Naive thymus-derived CD8-positive, alpha-beta T cell (primary cell): Measurements from ENCODE around the gene CCL3. TPM values are rescaled to one million over a fixed set of nuclear protein-coding genes. Genes with fewer than 3 reads are reported as not detected.
A peak's percentile ranks its signal among the peaks of the same experiment; 100 is the strongest.

ENCODE experiments used
- ATAC-seq, 2 donors: fragments of 150-1000 bp; cut with Tn5 transposase in 1 of 2; sonication (Bioruptor Pico), chemical (Tn5 transposase) in 1 of 2; 1 replicate in 1 of 2; 2 replicates in 1 of 2; pipeline ENCODE4 v1.10.0; 2021; ENCODE audit warnings: mild to moderate bottlenecking in 2 of 2, moderate library complexity in 2 of 2
- POLR2A ChIA-PET: fragments of 350-600 bp; sonication (Branson Sonifier 250); formaldehyde crosslinking; loops from one replicate; lab custom pipeline; 2021; ENCODE audit warnings: antibody characterized with exemption; lab: Charles Lee
- DNase-seq, 10 donors: peaks; one replicate each; pipeline versions ENCODE4 v3.0.0 to v3.0.0-alpha.2; 2020 to 2022
- H3K27ac Mint-ChIP-seq, 10 donors: one replicate each; pipeline ENCODE4 v1.8.0; 2020 to 2022; ENCODE audit warnings: mild to moderate bottlenecking in 10 of 10, mixed read lengths in 10 of 10, moderate library complexity in 4 of 10, inconsistent platforms in 1 of 10
- H3K27me3 Mint-ChIP-seq, 5 donors: one replicate each; pipeline ENCODE4 v1.8.0; 2021 to 2022; ENCODE audit warnings: mixed read lengths in 5 of 5
- H3K36me3 Mint-ChIP-seq, 3 donors: one replicate each; pipeline ENCODE4 v1.8.0; 2020 to 2022; ENCODE audit warnings: mixed read lengths in 3 of 3, mild to moderate bottlenecking in 2 of 3, inconsistent platforms in 1 of 3
- H3K4me1 Mint-ChIP-seq, 4 donors: one replicate each; pipeline ENCODE4 v1.8.0; 2021 to 2022; ENCODE audit warnings: mixed read lengths in 4 of 4
- H3K4me3 Mint-ChIP-seq, 10 donors: one replicate each; pipeline ENCODE4 v1.8.0; 2020 to 2022; ENCODE audit warnings: mild to moderate bottlenecking in 10 of 10, mixed read lengths in 10 of 10, moderate library complexity in 6 of 10, inconsistent platforms in 1 of 10
- H3K9me3 Mint-ChIP-seq, 9 donors: one replicate each; pipeline ENCODE4 v1.8.0; 2020 to 2022; ENCODE audit warnings: mixed read lengths in 9 of 9, mild to moderate bottlenecking in 3 of 9, inconsistent platforms in 1 of 9, moderate library complexity in 1 of 9
- polyA plus RNA-seq, 3 donors: library from polyadenylated mRNA; unstranded; fragments of 300-500 nt; fragmentation: Illumina TruSeq; gene quantifications; one replicate each; pipeline ENCODE4 v1.2.3, GENCODE V29; 2021
- total RNA-seq, 8 experiments: library from RNA in 2 of 8; stranded (reverse) in 2 of 8; gene quantifications; one replicate each; pipeline ENCODE4 v1.2.3 and lab custom pipeline; 2021 to 2026

CCL3 gene
- total RNA-seq, result 1 to 10 TPM; 1.6 to 2.6 TPM
- polyA plus RNA-seq, result 10 to 100 TPM in 1 of 3 donors, not detected in 2; 10.9 TPM
- total RNA-seq (lab: John Stamatoyannopoulos, UW), result 0 to 1.2 (median 0.47) reads per million in 6 experiments

DNA sequence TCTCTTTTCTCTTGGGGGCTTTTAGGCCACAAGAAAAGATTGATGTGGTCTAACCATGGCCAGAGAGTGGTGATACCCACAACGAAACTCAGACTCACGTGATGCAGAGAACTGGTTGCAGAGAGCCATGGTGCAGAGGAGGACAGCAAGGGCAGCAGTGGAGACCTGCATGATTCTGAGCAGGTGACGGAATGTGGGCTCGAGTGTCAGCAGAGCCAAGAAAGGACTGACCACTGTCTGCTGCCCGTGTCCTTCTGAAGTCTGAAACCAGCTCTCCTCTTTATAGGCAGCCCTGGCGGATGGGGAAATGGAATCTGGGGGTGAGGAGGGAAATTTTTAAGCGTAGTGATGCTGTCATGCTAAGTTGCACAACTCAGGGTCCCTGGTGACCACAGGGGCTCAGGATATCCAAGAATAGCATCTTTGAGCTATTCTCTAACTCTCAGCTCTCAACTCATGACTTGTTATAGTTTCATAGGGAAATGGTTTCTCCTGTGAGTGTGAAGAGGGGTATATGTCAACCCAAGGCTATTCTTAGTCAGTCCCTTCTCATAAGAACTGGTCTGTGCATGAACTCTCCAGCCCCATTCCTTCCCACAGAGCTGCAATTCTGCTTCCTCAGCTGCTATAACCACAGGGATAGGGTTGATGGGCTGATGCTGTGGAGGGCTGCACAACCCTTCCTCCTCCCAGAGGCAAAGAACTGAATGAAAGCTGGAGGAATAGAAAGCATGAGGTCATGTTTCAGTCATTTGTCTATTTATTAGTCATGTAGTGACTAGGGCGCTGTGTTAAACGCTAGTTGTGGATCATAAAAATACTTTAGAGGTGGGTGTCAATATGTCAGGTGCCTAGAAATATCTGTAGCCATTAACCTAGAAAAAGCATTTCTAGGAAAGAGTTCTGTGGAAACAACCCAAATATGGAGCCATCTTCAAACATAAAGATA is at the start of gene CCL3:
Gene CCL3 (minus strand): TSS at position 256 of the 949 bp plus-strand sequence. CDS start 85 bp downstream, at position 171.
- DNase-seq (no peak), ATAC-seq (no peak)
- POLR2A ChIA-PET, result no interaction called here
- H3K27me3 Mint-ChIP-seq, result peaks cover 8 to 37% (median 29%) of the 10 kb centered on the region in 5 donors
- peak within 1 kb of the TSS in 2 of 10 donors; percentile 61 to 82 for H3K4me3 Mint-ChIP-seq
- peaks cover 4 to 72% (median 8%) of the 10 kb centered on the region in 4 donors for H3K4me1 Mint-ChIP-seq
- H3K9me3 Mint-ChIP-seq, result peaks cover 0 to 3% (median 0%) of the 10 kb centered on the region in 9 donors
- no peaks in the 10 kb centered on the region for H3K36me3 Mint-ChIP-seq
- peak within 1 kb of the TSS in 3 of 10 donors; percentile 63 to 91 (median 82) for H3K27ac Mint-ChIP-seq

DNA sequence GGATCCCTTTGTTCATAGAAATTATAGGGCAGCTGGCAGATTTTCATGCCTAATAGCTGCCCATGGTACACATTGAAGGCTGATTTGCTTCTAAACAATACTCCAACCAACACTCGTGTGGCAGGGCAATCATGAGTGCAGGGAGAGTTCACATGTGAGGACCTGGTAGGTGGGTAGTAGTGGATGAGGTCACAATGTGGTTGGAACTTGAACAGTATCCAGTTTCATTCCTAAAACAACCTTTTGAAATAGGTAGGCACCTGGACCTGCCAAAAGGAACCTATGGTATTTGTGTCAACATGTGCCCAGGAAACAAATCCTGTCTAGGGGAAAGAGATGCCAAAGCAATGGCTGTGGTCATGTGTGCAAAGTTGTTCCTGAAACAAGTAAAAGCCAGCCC is 46.5 kb upstream of the CCL3 start:
- no peak for ATAC-seq
- no peak overlapping the region for H3K4me3 Mint-ChIP-seq
- H3K4me1 Mint-ChIP-seq, result peaks cover 0 to 32% (median 0%) of the 10 kb centered on the region in 4 donors
- H3K27me3 Mint-ChIP-seq, result peaks cover 7 to 15% (median 12%) of the 10 kb centered on the region in 5 donors
- peaks cover 0 to 2% (median 0%) of the 10 kb centered on the region in 9 donors for H3K9me3 Mint-ChIP-seq
- no peaks in the 10 kb centered on the region for H3K36me3 Mint-ChIP-seq
- POLR2A ChIA-PET, result no interaction called here
- no peak overlapping the region for H3K27ac Mint-ChIP-seq
- no peak for DNase-seq

DNA sequence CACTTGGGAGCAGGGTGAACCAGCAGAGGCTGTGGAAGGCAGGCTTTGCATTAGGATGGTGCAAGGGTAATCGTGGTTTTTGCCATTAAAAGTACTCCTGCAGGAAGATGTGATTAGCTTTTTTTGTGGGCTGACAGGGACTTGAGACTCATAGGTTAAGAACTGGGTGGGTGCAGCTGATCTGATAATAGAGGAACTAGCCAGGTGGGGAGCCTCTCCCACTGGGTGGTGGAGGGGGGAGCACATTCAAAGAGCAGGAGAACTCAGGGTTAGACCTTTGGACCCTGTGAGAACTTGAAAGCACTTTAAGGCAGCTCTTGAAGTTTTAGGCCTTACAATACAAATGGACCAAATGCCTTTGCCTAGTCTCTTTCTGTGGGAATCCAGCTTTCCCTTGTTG is 46.1 kb upstream of the CCL3 start:
- POLR2A ChIA-PET, result no interaction called here
- peaks cover 0 to 2% (median 0%) of the 10 kb centered on the region in 9 donors for H3K9me3 Mint-ChIP-seq
- peaks cover 7 to 16% (median 12%) of the 10 kb centered on the region in 5 donors for H3K27me3 Mint-ChIP-seq
- H3K4me3 Mint-ChIP-seq, result no peak overlapping the region
- DNase-seq, result no peak
- H3K4me1 Mint-ChIP-seq, result peaks cover 0 to 34% (median 0%) of the 10 kb centered on the region in 4 donors
- no peak for ATAC-seq
- no peaks in the 10 kb centered on the region for H3K36me3 Mint-ChIP-seq
- H3K27ac Mint-ChIP-seq, result no peak overlapping the region

DNA sequence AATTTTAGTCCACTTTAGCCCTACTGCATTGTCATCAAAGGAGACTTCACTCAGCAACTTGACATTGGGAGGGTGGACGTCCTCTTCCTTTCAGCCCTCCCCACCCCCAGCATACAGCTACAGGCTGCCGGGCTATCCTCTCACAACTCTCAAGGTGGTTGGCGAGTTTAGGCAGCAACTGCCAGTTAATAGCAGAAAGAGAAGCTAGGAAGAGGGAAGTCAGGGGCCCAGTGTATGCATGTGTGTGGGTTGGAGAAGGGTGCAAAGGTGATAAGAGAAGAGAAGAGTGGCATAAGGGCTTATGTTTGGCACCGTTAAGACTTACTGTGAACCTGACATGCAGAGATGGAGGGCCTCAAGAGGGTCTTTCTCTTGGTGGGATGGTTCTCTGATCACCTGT is 45.5 kb upstream of the CCL3 start:
- peaks cover 7 to 16% (median 12%) of the 10 kb centered on the region in 5 donors for H3K27me3 Mint-ChIP-seq
- POLR2A ChIA-PET, result no interaction called here
- no peak overlapping the region for H3K27ac Mint-ChIP-seq
- no peak overlapping the region for H3K4me3 Mint-ChIP-seq
- ATAC-seq (no peak), DNase-seq (no peak)
- H3K36me3 Mint-ChIP-seq, result no peaks in the 10 kb centered on the region
- H3K9me3 Mint-ChIP-seq, result peaks cover 0 to 2% (median 0%) of the 10 kb centered on the region in 9 donors
- H3K4me1 Mint-ChIP-seq, result peaks cover 0 to 36% (median 0%) of the 10 kb centered on the region in 4 donors

DNA sequence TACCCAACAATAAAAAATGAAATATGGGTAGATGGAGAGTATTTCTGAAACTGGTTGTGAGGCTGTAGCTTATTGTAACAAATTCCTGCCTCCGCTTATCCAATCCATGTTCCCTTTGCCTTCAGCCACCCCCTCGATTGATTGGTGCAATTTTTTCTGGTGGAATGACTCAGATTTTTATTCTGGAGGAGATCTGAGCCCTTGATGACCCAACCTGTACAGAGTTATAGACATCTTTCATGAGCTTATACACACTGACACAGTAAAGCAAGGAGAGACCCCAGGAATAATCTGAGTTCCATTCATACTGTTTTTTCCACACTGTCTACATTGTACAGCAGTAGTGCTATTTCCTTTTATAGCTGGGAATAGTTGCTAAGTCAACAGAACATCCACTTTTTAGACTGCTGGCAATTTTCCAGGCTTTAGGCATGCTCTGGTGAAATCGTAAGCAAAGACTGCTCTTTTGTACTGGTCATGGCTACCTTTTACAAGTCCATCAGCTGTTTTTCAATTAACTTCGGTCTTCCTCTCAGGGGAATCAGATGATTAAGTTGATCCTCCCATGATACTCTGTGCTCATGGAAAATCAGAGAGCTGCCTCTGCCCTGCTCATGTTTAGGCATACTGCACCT is 43.8 kb upstream of the CCL3 start:
- Mint-ChIP-seq H3K27me3 (peaks cover 9 to 20% (median 12%) of the 10 kb centered on the region in 5 donors), H3K4me1 (peaks cover 0 to 48% (median 0%) of the 10 kb centered on the region in 4 donors), H3K4me3 (no peak overlapping the region), H3K36me3 (no peaks in the 10 kb centered on the region), H3K9me3 (peaks cover 0 to 2% (median 0%) of the 10 kb centered on the region in 9 donors), H3K27ac (no peak overlapping the region)
- DNase-seq (no peak), ATAC-seq (no peak)
- POLR2A ChIA-PET, result no interaction called here

DNA sequence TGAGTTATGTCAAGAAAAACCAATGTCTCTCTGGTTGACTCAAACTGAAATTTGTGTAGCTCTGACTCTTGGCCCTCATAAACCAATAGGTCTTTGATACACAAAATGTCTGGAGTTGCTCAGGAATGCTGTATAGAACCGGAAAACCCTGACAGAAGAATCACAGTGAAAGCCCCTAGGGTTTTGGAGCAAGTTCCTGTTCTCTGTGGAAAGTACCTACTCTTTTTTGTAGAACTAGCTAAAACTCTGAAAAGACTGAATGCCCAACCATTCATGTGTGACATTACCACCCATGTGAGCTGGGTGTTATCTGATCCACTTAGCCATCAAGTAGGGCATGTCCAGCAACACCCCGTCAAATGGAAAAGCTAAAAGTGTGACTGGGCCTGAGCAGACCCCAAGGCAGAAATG is 42.5 kb upstream of the CCL3 start:
- Mint-ChIP-seq H3K36me3 (no peaks in the 10 kb centered on the region), H3K27ac (no peak overlapping the region), H3K4me1 (peaks cover 0 to 56% (median 2%) of the 10 kb centered on the region in 4 donors), H3K4me3 (no peak overlapping the region), H3K9me3 (peaks cover 0 to 3% (median 0%) of the 10 kb centered on the region in 9 donors), H3K27me3 (peaks cover 3 to 18% (median 10%) of the 10 kb centered on the region in 5 donors)
- POLR2A ChIA-PET, result no interaction called here
- ATAC-seq (no peak), DNase-seq (no peak)

DNA sequence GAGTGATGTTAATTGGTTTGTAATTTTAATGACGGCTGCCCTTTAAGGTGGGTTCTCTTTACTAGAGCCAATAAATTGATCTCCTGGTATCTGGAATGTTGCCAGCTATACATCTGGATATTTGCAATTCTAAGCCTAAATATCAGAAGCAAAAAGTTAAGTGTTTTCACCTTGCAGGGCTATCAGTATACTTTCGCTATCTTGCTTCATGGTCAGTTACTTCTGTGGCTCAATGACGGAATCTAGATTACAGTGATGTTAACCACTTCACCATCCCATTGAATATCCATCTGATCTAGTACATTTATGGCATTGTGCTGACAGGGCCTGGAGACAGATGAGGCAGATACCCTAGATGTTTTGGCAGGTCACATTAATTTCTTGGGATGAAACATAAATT is 42.0 kb upstream of the CCL3 start:
- Mint-ChIP-seq H3K9me3 (peaks cover 0 to 4% (median 0%) of the 10 kb centered on the region in 9 donors), H3K4me3 (no peak overlapping the region), H3K36me3 (no peaks in the 10 kb centered on the region), H3K27ac (no peak overlapping the region), H3K27me3 (peaks cover 0 to 14% (median 9%) of the 10 kb centered on the region in 5 donors), H3K4me1 (peaks cover 0 to 61% (median 4%) of the 10 kb centered on the region in 4 donors)
- POLR2A ChIA-PET, result no interaction called here
- DNase-seq (no peak), ATAC-seq (no peak)

DNA sequence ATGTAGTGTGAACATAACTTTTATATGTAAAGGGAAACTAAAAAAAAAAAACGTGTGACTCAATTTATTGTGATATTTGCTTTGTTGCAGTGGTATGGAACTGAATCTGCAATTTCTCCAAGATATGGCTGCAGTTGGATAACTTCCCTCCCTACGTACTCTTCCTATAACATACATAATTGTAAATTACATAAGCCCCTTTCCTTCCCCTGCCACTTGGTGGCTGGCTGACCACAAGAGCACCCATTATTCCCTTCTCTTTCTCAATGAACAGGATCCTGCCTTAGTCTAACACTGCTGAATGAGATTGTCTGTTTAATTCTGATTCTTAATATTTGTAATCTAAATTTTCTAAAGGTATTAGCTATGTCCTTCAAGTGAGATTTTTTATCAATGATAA is 41.5 kb upstream of the CCL3 start:
- Mint-ChIP-seq H3K9me3 (peaks cover 0 to 9% (median 2%) of the 10 kb centered on the region in 9 donors), H3K27ac (no peak overlapping the region), H3K27me3 (peaks cover 0 to 13% (median 10%) of the 10 kb centered on the region in 5 donors), H3K4me3 (no peak overlapping the region), H3K4me1 (peaks cover 0 to 65% (median 4%) of the 10 kb centered on the region in 4 donors), H3K36me3 (no peaks in the 10 kb centered on the region)
- ATAC-seq (no peak), DNase-seq (no peak)
- POLR2A ChIA-PET, result no interaction called here

DNA sequence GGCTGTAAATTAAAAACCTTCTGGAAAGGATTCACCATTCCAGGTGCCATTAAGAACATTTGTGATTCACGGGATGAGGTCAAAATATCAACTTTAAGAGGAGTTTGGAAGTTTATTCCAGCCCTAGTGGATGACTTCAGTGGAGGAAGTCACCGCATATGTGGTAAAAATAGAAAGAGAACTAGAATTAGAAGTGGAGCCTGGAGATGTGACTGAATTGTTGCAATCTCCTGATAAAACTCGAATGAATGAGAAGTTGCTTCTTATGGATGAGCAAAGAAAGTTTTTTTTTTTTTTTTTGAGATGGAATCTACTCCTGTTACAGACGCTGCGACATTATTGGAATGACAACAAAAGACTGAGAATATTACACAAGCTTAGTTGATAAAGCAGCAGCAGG is 40.4 kb upstream of the CCL3 start:
- POLR2A ChIA-PET, result no interaction called here
- H3K4me3 Mint-ChIP-seq, result no peak overlapping the region
- H3K27me3 Mint-ChIP-seq, result peaks cover 0 to 15% (median 6%) of the 10 kb centered on the region in 5 donors
- H3K27ac Mint-ChIP-seq, result no peak overlapping the region
- no peak for ATAC-seq
- H3K4me1 Mint-ChIP-seq, result peaks cover 0 to 58% (median 4%) of the 10 kb centered on the region in 4 donors
- H3K36me3 Mint-ChIP-seq, result peaks cover 0 to 8% (median 4%) of the 10 kb centered on the region in 3 donors
- DNase-seq, result no peak
- H3K9me3 Mint-ChIP-seq, result peaks cover 0 to 20% (median 13%) of the 10 kb centered on the region in 9 donors

DNA sequence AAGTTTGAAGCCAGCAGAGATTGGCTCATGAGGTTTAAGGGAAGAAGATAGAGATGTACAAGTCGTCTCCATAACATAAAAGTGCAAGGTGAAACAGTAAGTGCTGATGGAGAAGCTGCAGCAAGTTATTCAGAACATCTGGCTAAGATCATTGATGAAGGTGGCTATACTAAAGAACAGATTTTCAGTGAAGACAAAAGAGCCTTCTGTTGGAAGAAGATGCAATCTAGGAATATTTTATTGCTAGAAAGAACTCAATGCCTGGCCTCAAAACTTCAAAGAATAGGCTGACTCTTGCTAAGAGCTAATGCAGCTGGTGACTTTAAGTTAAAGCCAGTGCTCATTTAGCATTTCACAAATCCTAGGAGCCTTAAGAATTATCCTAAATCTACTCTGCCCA is 39.7 kb upstream of the CCL3 start:
- Mint-ChIP-seq H3K4me1 (peaks cover 0 to 54% (median 4%) of the 10 kb centered on the region in 4 donors), H3K4me3 (no peak overlapping the region), H3K36me3 (peaks cover 0 to 8% (median 4%) of the 10 kb centered on the region in 3 donors), H3K27ac (no peak overlapping the region), H3K9me3 (peaks cover 0 to 24% (median 14%) of the 10 kb centered on the region in 9 donors), H3K27me3 (peaks cover 0 to 13% (median 4%) of the 10 kb centered on the region in 5 donors)
- ATAC-seq, result no peak
- no peak for DNase-seq
- POLR2A ChIA-PET, result no interaction called here

DNA sequence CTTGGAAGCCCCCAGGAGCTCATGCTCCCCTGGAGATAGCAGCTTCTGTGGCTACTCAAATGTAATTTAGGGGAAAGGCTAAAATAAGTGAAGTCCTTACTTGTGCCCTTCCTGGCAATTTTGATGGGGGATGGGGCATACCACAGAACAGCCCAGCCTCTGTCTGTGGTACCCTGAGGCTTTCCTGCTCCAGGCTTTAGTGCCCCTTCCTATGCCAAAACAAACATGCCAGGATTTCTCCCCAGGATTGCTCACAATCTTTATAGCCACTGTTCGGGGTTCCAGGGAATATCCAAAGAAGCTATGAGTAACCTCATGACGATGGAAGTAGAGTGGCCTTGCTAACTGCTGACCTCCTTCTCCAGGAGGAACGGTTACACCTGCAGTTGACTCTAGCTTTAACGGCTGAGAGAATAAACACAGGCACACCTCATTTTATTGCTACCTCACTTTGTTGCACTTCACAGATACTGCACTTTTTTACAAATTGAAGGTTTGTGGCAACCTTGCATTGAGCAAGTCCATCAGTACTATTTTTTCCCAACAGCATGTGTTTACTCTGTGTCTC is 38.6 kb upstream of the CCL3 start:
- H3K27ac Mint-ChIP-seq, result peak overlapping the region in 1 of 10 donors; percentile 39
- POLR2A ChIA-PET, result no interaction called here
- H3K4me1 Mint-ChIP-seq, result peaks cover 0 to 54% (median 4%) of the 10 kb centered on the region in 4 donors
- peaks cover 0 to 8% (median 4%) of the 10 kb centered on the region in 3 donors for H3K36me3 Mint-ChIP-seq
- no peak overlapping the region for H3K4me3 Mint-ChIP-seq
- DNase-seq (no peak), ATAC-seq (no peak)
- H3K27me3 Mint-ChIP-seq, result peaks cover 0 to 9% (median 4%) of the 10 kb centered on the region in 5 donors
- H3K9me3 Mint-ChIP-seq, result peaks cover 0 to 24% (median 14%) of the 10 kb centered on the region in 9 donors

DNA sequence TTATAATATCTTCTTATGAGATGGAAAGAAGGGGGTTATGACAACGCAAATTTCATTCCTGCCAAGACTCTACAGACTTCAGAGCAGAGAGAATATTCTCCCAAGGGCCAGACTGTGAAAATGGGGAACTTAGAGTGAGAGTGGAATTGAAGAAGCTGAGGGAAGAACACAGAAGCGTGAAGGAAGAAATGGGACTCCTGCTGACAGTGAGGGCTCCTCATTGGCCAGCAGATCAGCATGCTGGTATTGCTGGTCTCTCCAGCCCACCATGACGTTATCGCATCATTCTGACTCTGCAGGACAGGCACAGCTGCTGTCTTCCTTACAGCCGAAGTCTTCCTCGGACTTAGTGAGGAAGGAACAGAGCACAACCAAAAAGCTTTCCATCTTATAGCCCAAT is 38.0 kb upstream of the CCL3 start:
- ATAC-seq (no peak), DNase-seq (no peak)
- Mint-ChIP-seq H3K4me1 (peaks cover 0 to 50% (median 4%) of the 10 kb centered on the region in 4 donors), H3K9me3 (peaks cover 0 to 24% (median 14%) of the 10 kb centered on the region in 9 donors), H3K27me3 (peaks cover 0 to 9% (median 4%) of the 10 kb centered on the region in 5 donors), H3K4me3 (no peak overlapping the region), H3K27ac (peak overlapping the region in 1 of 10 donors; percentile 39), H3K36me3 (peaks cover 0 to 8% (median 4%) of the 10 kb centered on the region in 3 donors)
- POLR2A ChIA-PET, result no interaction called here
